Upper lobe of right lung (tissue), 1 donor: ENCODE results near the gene SLC36A3. TPM values are rescaled to one million over a fixed set of nuclear protein-coding genes. Genes with fewer than 3 reads are reported as not detected.
"Not testable (repeated sequence)": the region's sequence is repeated elsewhere in the genome, so short reads cannot be mapped to it uniquely, and the experiment has no call there.

Experiments used
- ATAC-seq: fragments of 200-7000 bp; cut with Tn5 transposase; one replicate; pipeline ENCODE4 v1.9.1; 2020; ENCODE audit warnings: mild to moderate bottlenecking, moderate library complexity
- DNase-seq: peaks from one replicate; pipeline ENCODE4 v3.0.0-alpha.2; 2020
- H3K27ac ChIP-seq: fragments of 200-600 bp; one replicate; pipeline ENCODE4 v1.8.0; 2022
- H3K27me3 ChIP-seq: fragments of 200-600 bp; one replicate; pipeline ENCODE4 v1.8.0; 2022; ENCODE audit warnings: mild to moderate bottlenecking
- H3K36me3 ChIP-seq: fragments of 200-600 bp; one replicate; pipeline ENCODE4 v1.8.0; 2022
- H3K4me1 ChIP-seq: fragments of 200-600 bp; one replicate; pipeline ENCODE4 v1.8.0; 2022
- H3K4me3 ChIP-seq: fragments of 200-600 bp; one replicate; pipeline ENCODE4 v1.8.0; 2022; ENCODE audit warnings: mild to moderate bottlenecking
- H3K9me3 ChIP-seq: fragments of 200-600 bp; one replicate; pipeline ENCODE4 v1.8.0; 2022
- intact Hi-C: fragments of 100-400 bp; cut with DNase I; formaldehyde crosslinking; loops from one replicate; pipeline ENCODE4 v1.11.0; 2022
- total RNA-seq: library from RNA; stranded (reverse); fragmentation: NEBNext Ultra II Directional; extraction: Animal tissue kit (Norgen Biotek cat#: 25700); gene quantifications from one replicate; pipeline ENCODE4 v1.2.1, GENCODE V29; 2021
- TF ChIP-seq, protein P1 (sequence below): fragments of 200-600 bp; IDR thresholded peaks from one replicate; pipeline ENCODE4 v1.8.0; 2022; ENCODE audit warnings: antibody characterized with exemption
- donor health status: DM: no; HTN: yes; CAD: no; lungs with severe emphysema.

Gene SLC36A3
- total RNA-seq, 1 donor from 2014 or later: not detected

DNA sequence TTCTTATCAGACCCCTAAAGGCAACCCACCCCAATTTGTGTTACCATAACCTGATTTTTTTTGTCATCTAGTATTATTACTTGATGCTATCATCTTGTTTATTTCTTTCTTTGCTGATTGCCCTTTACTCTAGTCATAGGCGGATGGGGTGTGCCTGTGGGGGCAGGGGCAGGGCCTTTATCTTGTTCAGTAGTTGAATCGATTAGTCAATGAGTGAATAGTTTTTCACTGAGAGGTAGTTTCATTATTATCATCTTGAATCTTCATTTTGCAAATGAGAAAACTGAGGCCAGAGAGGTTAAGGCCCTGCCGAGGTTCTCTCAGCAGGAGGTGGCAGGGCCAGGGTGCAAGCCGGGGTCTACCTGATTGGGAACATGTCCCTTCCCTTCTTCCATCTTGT, 60.0 kb downstream of the SLC36A3 start:
- no peaks in the 10 kb centered on the region for H3K9me3 ChIP-seq
- H3K4me1 ChIP-seq: peaks cover 4% of the 10 kb centered on the region
- ATAC-seq: no peak
- TF ChIP-seq, protein P1, sequence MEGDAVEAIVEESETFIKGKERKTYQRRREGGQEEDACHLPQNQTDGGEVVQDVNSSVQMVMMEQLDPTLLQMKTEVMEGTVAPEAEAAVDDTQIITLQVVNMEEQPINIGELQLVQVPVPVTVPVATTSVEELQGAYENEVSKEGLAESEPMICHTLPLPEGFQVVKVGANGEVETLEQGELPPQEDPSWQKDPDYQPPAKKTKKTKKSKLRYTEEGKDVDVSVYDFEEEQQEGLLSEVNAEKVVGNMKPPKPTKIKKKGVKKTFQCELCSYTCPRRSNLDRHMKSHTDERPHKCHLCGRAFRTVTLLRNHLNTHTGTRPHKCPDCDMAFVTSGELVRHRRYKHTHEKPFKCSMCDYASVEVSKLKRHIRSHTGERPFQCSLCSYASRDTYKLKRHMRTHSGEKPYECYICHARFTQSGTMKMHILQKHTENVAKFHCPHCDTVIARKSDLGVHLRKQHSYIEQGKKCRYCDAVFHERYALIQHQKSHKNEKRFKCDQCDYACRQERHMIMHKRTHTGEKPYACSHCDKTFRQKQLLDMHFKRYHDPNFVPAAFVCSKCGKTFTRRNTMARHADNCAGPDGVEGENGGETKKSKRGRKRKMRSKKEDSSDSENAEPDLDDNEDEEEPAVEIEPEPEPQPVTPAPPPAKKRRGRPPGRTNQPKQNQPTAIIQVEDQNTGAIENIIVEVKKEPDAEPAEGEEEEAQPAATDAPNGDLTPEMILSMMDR: no peak
- intact Hi-C loops: no loop called here
- no peaks in the 10 kb centered on the region for H3K36me3 ChIP-seq
- H3K27me3 ChIP-seq: no peaks in the 10 kb centered on the region
- no peak for DNase-seq
- no peak overlapping the region for H3K4me3 ChIP-seq
- no peak overlapping the region for H3K27ac ChIP-seq

DNA sequence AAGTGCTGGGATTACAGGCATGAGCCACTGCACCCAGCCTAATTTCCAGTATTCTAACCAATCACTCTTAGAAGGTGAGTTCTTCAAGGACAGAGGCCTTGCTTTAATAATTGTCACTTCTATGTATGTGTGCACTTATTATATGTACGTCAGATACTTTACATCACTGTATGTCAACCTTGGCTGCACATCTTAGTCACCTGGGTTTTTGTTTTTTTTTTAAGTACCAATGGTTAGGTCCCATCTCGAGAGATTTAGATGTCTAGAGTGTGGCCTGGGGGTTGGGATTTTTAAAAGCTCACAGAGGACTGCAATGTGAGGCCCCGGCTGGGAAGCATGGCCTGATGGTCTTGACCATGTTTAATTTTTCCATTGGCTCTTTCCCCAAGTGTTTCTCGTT, 60.4 kb downstream of the SLC36A3 start:
- no peak for ATAC-seq
- TF ChIP-seq, protein P1: no peak
- Histone ChIP-seq H3K9me3 (no peaks in the 10 kb centered on the region), H3K27me3 (no peaks in the 10 kb centered on the region), H3K4me1 (peaks cover 4% of the 10 kb centered on the region), H3K36me3 (no peaks in the 10 kb centered on the region), H3K27ac (no peak overlapping the region), H3K4me3 (no peak overlapping the region)
- no peak for DNase-seq
- intact Hi-C loops: no loop called here

DNA sequence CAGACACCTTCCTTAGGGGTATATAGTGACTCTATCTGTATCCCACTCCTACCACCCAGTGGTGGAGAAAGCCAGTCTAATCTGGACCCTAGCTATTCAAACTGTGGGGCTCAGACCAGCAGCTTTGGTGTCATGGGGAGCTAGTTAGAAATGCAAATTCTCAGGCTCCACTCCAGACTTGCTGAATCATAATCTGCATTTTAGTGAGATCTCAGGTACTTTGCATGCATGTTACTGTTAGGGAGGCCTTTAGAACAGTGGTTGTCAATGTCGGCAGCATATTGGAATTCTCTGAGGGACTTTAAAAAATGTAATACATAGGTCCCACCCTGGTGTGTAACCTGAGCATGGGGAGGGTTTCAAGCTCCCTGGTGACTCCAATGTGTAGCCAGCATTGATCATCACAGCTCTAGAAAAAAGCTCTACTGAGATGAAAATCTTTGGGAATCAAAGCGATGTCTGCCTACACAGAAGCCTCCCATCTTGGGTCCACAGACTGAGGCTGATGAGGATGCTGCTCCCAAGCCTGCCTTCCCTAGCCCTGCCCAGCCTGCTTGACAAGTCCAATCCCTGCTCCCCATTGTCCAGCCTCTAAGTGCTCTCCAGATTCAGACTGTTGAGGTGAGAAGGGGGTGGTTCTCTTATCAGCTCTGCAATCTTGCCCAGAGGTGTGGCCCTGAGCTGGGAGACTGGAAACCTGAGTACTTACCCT, 62.5 kb downstream of the SLC36A3 start:
- intact Hi-C loops: no loop called here

DNA sequence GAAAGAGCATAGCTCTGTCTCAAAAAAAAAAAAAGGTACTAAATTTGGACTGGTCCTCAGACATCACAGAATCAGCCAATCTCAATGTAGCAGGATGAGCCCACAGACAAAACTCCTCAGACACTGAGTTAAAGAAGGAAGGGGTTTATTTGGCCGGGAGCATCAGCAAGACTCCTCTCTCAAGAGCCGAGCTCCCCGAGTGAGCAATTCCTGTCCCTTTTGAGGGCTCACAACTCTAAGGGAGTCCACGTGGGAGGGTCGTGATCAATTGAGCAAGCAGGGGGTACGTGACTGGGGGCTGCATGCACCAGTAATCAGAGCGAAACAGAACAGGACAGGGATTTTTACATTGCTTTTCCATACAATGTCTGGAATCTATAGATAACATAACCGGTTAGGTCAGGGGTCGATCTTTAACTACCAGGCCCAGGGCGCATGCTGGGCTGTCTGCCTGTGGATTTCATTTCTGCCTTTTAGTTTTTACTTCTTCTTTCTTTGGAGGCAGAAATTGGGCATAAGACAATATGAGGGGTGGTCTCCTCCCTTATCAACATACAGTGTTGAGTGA, 63.2 kb downstream of the SLC36A3 start:
- intact Hi-C loops, ATAC-seq, H3K27ac ChIP-seq, H3K9me3 ChIP-seq, DNase-seq, H3K4me3 ChIP-seq, H3K4me1 ChIP-seq, H3K27me3 ChIP-seq, H3K36me3 ChIP-seq: not testable (repeated sequence)

More for the DNA sequence above, 62.5 kb downstream of the SLC36A3 start:
- Histone ChIP-seq H3K27me3 (no peaks in the 10 kb centered on the region), H3K4me3 (no peak overlapping the region), H3K9me3 (no peaks in the 10 kb centered on the region), H3K36me3 (no peaks in the 10 kb centered on the region), H3K4me1 (peaks cover 4% of the 10 kb centered on the region), H3K27ac (no peak overlapping the region)
- peak; percentile 95 for ATAC-seq
- DNase-seq: peak; percentile 78
- TF ChIP-seq, protein P1: no peak

DNA sequence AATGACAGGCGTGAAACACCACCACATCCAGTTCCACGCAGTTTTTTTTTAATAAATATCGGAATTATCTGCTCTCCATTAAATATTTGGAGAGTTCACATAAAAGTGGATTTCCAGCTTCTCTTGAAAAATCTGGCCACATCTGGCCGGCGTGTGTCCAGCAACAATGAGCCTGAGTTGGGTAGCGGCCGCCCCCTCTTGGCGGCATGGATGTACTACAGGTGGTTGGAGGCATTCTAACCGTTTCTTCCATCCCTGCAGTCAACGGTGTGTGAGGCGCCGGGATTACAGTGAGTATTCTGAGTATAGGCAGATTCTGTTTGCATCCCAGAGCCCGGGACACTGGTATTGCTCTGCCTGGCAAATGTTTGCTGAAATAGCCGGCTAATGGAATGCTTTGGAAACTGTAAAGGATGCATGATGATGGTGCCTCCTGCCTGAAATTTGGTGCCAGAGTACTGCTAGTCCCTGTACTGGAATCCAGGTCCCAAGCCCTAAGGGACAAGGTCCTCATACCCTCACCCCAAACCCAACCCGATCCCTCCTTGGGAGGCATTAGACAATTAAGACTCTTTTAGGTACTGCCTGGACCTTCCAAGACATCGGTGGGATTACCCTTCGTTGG, 64.2 kb downstream of the SLC36A3 start:
- intact Hi-C loops: loop anchor here (10.0 kb wide), 3 partner anchors 75 to 185 kb away; no protein-coding TSS in a partner anchor
- H3K27ac ChIP-seq: no peak overlapping the region

More for the DNA sequence above, 64.2 kb downstream of the SLC36A3 start:
- ATAC-seq: peak; percentile 84
- H3K27me3 ChIP-seq: no peaks in the 10 kb centered on the region
- TF ChIP-seq, protein P1: peak; percentile 98
- peak; percentile 88 for DNase-seq
- no peaks in the 10 kb centered on the region for H3K36me3 ChIP-seq
- peaks cover 14% of the 10 kb centered on the region for H3K4me1 ChIP-seq
- no peaks in the 10 kb centered on the region for H3K9me3 ChIP-seq
- peak overlapping the region; percentile 17 for H3K4me3 ChIP-seq
